Activated naive CD4-positive, alpha-beta T cell treated with anti-CD3 and anti-CD28 coated beads, Interleukin-2, amount 50 U/mL, for 24 hours (primary cell): ENCODE data around the gene REEP6.
"Not testable (repeated sequence)": the region's sequence is repeated elsewhere in the genome, so short reads cannot be mapped to it uniquely, and the experiment has no call there.

Experiments
- H3K27ac Mint-ChIP-seq: one replicate; pipeline ENCODE4 v1.8.0; 2021; ENCODE audit warnings: mild to moderate bottlenecking, mixed read lengths
- H3K27me3 Mint-ChIP-seq: one replicate; pipeline ENCODE4 v1.8.0; 2021; ENCODE audit warnings: mixed read lengths
- H3K36me3 Mint-ChIP-seq: one replicate; pipeline ENCODE4 v1.8.0; 2021; ENCODE audit warnings: mixed read lengths
- H3K4me1 Mint-ChIP-seq: one replicate; pipeline ENCODE4 v1.8.0; 2021; ENCODE audit warnings: mixed read lengths
- H3K4me3 Mint-ChIP-seq: one replicate; pipeline ENCODE4 v1.8.0; 2021; ENCODE audit warnings: mild to moderate bottlenecking, mixed read lengths
- H3K9me3 Mint-ChIP-seq: one replicate; pipeline ENCODE4 v1.8.0; 2021; ENCODE audit warnings: mixed read lengths

REEP6 gene

DNA sequence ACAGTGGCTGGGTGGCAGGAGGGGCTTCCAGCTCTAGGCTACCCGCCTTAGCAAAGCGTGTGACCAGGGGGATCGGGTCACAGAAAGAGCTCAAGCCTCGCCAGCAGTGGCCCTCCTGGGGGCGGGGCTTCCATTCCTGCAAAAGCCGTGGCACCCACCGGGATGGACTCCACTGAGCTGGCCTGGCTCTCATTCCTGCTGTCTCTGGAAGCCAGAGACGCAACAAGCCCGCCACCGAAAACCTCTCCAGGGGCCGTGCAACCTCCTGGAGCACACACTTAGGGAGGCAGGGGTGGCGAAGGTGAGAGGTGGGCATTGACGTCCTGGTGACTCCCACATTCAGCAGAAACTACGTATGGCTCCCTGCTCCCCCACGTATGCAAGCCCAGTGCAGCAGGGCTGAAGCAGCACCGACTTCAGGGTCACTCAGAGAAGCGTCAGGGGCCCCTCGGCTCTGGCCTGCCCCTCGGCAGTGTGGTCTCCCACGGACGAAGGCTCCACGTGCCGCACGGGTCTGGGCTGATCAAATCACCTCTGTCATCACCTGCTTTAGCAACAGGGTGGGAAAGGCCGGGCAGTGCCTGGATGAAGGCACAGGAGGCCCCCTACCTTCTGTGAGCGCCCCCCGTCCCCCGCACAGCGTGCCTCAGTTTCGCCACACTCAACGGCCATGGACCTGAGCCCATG, 15.1 kb upstream of the REEP6 start:
- no peaks in the 10 kb centered on the region for H3K9me3 Mint-ChIP-seq
- H3K27ac Mint-ChIP-seq, result no peak overlapping the region
- H3K4me3 Mint-ChIP-seq, result no peak overlapping the region
- no peaks in the 10 kb centered on the region for H3K27me3 Mint-ChIP-seq
- H3K4me1 Mint-ChIP-seq, result peaks cover 27% of the 10 kb centered on the region
- H3K36me3 Mint-ChIP-seq, result peaks cover 2% of the 10 kb centered on the region

DNA sequence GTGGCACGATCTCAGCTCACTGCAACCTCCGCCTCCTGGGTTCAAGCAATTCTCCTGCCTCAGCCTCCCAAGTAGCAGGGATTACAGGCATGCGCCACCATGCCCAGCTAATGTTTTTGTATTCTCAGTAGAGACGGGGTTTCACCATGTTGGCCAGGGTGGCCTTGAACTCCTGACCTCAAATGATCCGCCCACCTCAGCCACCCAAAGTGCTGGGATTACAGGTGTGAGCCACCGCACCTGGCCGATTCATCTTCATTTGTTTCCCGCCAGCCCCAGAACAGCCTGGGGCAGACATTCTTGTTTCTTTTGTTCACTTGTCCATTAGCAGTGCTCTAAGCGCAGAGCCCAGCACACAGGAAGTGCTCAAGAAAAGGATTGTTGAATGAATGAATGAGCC, 13.9 kb upstream of the REEP6 start:
- not testable (repeated sequence) for H3K27ac Mint-ChIP-seq
- H3K4me3 Mint-ChIP-seq, result peak overlapping the region; percentile 48

DNA sequence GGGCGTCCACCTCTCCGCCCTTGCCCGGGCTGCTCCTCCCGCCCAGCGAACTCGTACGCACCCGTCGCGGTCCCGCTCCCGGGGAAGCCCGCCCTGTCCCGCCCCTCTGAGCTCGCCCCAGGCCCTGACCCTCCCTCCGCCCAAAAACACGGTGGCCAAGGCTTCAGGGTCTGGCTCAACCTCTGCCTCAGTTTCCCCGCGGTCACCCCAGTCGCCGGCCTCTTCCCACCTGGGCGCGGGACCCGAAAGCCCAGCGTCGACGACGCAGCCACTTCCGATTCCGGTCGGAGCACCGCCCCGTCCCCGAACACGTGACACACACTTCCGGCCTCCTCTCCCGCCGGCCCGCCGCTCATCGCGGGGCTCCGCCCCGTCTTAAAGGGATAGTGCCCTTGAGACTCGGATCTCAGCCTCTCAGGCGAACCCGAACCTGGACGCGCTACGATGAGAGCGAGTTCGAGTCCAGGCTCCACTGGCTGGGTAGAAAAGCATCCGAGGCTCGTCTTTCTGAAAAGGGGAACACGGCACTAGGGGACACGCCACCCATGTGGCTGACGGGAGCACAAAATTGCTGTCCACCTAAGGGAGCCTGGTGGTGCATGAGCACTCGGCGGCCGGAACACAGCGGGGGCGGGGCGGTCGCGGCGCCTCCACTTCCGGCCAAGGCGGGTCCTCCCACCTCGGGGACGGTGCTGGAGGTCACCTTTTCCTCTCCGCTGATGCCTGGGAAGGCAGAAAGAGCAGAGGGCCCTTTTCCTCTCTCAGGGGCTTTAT, 11.9 kb upstream of the REEP6 start, which contains the start of gene C19orf25:
Gene C19orf25 (minus strand): TSS at position 282 of the 774 bp plus-strand sequence. CDS start 312 bp downstream, outside the sequence.
- Mint-ChIP-seq H3K36me3 (peaks cover 2% of the 10 kb centered on the region), H3K27me3 (no peaks in the 10 kb centered on the region), H3K4me3 (peak within 1 kb of the TSS; percentile 99), H3K4me1 (peaks cover 17% of the 10 kb centered on the region), H3K27ac (peak within 1 kb of the TSS; percentile 99), H3K9me3 (no peaks in the 10 kb centered on the region)

More for the DNA sequence above, 13.9 kb upstream of the REEP6 start:
- H3K27me3 Mint-ChIP-seq, H3K9me3 Mint-ChIP-seq, H3K36me3 Mint-ChIP-seq: not testable (repeated sequence)
- peaks cover 24% of the 10 kb centered on the region for H3K4me1 Mint-ChIP-seq

DNA sequence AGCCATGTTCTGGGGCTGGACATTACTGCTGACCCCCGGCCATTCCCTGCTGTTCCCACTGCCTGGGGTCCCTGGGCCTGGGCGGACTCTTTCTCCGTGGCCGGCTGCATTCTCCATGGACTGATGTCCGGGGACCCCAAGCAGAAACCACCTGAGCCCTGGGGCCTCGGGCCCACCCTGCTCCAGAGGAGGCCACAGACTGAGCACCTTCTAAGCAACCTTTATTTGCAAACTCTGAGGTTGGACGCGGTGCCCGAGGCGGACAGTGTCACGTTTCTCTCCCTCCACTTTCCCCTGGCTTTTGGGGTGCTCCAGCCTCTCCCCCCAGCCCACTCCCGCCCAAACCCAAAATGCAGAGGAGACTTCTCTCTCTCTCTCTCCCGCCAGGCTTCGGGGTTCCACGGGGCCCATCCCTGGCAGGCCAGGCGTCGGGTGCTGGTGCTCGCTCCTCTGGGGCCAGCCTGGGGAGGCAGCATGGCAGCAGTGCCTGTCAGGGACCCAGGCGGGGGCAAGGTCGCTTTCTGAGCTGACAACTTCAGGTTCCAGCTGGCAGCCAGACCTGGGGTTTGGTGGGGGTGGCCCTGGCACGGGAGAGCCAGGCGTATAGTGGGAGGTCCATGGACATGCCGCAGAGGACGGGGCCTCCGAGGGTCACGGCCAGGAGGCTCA, 9.6 kb upstream of the REEP6 start:
- Mint-ChIP-seq H3K4me3 (no peak overlapping the region), H3K9me3 (no peaks in the 10 kb centered on the region), H3K36me3 (peaks cover 2% of the 10 kb centered on the region), H3K27ac (peak overlapping the region; percentile 68), H3K27me3 (no peaks in the 10 kb centered on the region), H3K4me1 (peaks cover 17% of the 10 kb centered on the region)

DNA sequence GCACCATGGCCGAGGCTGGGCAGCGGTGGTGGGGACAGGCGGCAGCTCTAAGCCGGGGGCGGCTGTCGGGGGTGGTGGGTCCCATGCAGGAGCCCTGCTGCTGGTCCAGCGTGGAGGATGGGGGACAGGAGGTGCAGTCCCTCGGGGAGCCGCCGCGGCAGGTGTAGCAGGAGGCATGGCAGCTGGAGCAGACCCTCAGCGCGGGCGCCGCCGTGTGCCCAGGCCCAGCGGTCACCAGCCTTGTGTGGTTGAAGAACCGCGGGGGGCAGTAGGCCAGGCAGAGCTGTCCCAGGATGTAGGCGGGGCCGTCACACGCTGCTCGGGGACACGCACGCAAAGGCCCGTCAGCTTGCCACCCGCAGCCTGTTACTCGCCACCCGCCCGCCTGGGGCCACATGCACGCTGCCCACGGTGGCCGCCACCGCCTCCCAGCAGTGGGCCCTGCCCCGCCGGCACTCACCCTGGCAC, 9.1 kb upstream of the REEP6 start:
- H3K9me3 Mint-ChIP-seq, result no peaks in the 10 kb centered on the region
- peaks cover 2% of the 10 kb centered on the region for H3K36me3 Mint-ChIP-seq
- no peak overlapping the region for H3K27ac Mint-ChIP-seq
- no peaks in the 10 kb centered on the region for H3K27me3 Mint-ChIP-seq
- no peak overlapping the region for H3K4me3 Mint-ChIP-seq
- H3K4me1 Mint-ChIP-seq, result peaks cover 16% of the 10 kb centered on the region

DNA sequence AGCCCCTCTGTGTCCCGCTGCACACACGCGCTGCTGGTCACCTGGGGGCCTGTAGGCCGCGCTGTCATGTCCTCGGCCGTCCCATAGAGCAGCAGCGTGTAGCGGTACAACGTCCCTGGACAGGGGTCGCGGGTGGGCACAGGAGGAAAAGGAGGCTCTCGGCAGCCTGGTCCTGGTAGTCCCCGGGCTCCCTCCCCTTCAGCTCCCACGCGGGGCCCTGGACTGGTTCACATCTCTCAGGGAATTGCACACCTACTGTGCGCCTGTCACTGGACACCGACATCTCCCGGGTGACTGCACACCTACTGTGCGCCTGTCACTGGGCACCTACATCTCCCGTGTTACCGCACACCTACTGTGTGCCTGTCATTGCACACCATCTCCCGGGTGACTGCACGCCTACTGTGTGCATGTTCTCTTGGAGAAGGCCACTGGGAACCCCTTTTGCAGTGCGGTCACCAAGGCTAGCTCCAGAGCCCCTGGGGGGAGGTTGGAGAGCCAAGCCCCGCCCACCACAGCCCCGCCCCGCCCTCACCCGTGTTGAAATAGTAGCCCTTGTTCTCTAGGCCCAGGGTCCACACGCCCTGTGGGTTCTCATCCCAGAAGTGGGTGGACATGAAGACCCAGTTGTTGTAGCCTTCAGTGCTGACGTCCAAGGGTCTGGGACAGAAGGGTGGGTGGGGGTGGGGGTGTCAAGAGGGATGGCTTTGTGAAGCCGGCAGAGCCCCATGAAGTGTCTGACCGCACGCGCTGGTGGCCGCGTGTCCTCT, 8.4 kb upstream of the REEP6 start:
- H3K27me3 Mint-ChIP-seq, result no peaks in the 10 kb centered on the region
- peaks cover 10% of the 10 kb centered on the region for H3K4me1 Mint-ChIP-seq
- H3K9me3 Mint-ChIP-seq, result no peaks in the 10 kb centered on the region
- H3K4me3 Mint-ChIP-seq, result no peak overlapping the region
- H3K27ac Mint-ChIP-seq, result no peak overlapping the region
- H3K36me3 Mint-ChIP-seq, result peaks cover 2% of the 10 kb centered on the region

DNA sequence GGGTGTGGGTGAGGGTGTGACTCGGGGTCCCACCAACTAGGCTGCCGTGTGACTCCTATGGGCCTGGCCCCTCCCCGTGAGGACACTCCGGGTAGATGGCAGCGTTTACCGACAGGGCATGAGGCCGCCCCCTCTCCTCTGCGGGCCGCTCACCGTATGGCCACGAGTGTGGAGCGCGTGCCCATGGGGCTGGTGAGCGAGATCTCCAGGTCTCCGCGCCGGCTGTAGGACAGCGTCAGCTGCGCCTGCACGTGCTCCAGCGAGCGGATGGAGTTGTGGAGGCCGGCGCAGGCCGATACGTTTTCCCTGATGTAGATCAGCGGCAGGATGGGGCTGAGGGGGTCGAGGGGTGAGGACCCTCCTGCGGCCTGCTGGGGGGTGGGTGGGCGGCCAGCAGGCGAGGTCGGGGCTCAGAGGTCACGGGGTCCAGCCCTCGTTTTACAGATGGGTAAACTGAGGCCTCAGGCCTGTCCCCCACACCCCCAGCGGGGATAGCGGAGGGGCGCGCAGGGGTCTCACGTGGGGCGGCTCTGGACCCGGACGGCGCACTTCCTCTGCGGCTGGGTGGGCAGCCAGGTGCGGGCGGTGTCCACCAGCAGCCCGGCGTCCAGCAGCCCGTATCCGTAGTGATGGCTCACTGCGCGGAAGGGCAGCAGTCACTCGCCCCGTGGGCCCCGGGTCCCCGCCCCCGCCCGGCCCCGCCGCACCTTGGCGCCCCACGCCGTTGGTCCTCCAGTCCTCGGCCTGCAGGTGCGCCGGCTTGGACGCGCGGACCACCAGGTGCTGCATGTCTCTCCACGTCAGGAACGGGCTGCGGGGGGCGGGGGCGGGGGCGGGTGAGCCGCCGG, 7.6 kb upstream of the REEP6 start:
- H3K36me3 Mint-ChIP-seq, result peaks cover 2% of the 10 kb centered on the region
- H3K9me3 Mint-ChIP-seq, result no peaks in the 10 kb centered on the region
- no peak overlapping the region for H3K27ac Mint-ChIP-seq
- H3K4me1 Mint-ChIP-seq, result peaks cover 9% of the 10 kb centered on the region
- no peak overlapping the region for H3K4me3 Mint-ChIP-seq
- H3K27me3 Mint-ChIP-seq, result no peaks in the 10 kb centered on the region

DNA sequence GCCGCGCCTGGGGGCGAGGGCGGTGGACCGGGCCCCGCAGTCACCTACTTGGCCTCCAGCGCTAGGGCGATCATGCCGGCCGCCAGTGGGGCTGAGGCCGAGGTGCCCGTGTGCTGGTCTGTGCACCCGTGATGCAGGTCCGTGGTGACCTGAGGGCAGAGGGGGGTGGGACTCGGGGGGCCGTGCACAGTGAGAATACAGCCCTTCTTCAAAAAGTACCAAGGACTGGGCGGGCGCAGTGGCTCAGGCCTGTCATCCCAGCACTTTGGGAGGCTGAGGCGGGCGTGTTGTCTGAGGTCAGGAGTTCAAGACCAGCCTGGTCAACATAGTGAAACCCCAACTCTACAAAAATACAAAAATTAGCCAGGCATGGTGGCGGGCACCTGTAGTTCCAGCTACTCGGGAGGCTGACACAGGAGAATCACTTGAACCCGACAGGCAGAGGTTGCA, 7.0 kb upstream of the REEP6 start:
- peaks cover 7% of the 10 kb centered on the region for H3K4me1 Mint-ChIP-seq
- no peaks in the 10 kb centered on the region for H3K9me3 Mint-ChIP-seq
- H3K36me3 Mint-ChIP-seq, result peaks cover under 1% of the 10 kb centered on the region
- no peak overlapping the region for H3K27ac Mint-ChIP-seq
- no peaks in the 10 kb centered on the region for H3K27me3 Mint-ChIP-seq
- H3K4me3 Mint-ChIP-seq, result no peak overlapping the region

DNA sequence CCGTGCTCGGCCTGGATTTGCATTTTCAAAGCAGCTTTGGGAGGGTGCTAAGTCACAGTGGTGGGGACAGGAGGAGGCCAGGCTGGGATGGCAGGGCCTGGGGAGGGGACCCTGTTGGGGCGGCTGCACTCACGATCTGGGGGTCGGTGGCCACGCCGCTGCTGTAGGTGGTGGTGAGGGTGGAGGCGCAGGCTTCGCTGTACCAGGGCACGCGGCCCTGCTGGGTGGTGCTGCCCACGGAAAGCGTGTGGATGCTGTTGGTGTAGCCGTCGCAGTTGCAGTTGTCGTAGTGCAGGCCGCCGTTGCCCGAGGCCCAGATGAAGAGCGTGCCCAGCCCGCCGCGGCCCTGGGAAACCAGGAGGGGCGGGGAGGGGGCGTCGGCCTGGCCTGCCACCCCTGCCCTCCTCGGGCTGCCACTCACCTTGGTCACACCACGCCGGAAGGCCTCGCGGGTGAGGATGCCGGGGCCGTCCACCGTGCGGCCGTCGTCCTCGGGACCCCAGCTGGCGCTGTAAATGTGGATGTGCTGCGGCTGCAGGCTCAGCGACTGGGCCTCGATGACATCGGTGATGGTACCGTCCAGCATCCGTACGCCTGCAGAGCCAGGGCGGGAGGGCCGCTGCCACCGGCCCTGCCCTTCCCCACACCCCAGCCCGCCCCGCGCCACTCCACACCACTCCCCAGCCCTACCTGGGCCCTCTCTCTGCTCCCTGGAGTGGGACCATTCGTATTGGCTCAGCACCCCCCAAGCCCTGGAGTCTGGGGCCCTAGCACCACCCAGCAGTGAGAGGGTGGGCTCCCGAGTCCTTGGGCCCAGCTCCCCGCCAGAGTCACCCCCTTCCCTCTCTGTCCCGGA, 4.0 kb upstream of the REEP6 start:
- no peak overlapping the region for H3K4me3 Mint-ChIP-seq
- no peaks in the 10 kb centered on the region for H3K9me3 Mint-ChIP-seq
- no peak overlapping the region for H3K27ac Mint-ChIP-seq
- no peaks in the 10 kb centered on the region for H3K36me3 Mint-ChIP-seq
- H3K27me3 Mint-ChIP-seq, result no peaks in the 10 kb centered on the region
- peaks cover 14% of the 10 kb centered on the region for H3K4me1 Mint-ChIP-seq

DNA sequence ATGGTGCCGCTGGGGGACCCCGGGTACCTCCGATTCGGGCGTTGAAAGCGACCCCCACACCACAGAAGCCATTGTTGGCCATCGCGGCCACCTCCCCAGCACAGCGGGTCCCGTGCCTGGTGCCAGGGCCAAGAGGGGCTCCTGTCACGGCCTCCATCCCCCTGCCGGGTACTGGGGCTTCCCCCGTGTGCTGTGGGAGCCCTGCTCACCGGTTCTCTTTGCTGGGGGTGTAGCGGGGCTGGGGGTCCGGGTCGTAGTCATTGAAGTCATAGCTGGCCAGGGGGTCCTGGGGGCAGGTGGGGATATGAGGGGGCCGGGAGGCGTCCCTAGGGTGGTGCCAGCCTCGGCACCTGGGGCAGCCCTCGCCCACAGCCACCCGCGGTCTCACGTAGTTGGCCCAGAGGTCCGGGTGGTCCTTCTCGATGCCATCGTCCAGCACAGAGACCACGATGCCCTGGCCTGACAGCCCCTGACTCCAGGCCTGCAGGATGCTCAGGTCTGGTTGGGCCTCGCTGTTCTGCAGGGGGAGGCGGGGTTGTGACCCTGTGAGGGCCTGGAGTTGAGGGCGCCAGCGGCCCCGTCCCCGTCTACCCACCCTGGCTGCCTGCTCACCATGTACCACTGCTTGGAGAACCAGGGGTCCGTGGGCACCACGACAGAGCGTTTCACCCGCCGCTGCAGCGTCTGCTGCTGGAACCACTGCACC, 3.3 kb upstream of the REEP6 start:
- Mint-ChIP-seq H3K4me1 (peaks cover 16% of the 10 kb centered on the region), H3K4me3 (no peak overlapping the region), H3K36me3 (no peaks in the 10 kb centered on the region), H3K27ac (no peak overlapping the region), H3K9me3 (no peaks in the 10 kb centered on the region), H3K27me3 (no peaks in the 10 kb centered on the region)

DNA sequence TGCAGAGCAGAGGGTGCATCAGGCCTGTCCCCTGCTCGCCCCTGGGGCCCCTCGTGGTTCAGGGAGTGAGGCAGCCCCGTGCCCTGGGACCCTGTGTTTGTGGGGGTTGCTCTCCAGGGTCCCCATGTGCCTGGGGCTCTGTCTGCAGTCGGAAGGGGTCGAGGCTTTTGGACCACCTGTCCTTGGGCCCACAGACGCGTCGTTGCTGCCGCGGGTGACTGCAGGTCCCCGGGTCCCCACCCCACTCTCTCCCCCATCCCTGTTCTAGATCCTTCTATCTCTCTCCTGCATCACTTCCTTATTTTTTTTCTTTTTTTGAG, 2.7 kb upstream of the REEP6 start:
- Mint-ChIP-seq H3K4me3 (no peak overlapping the region), H3K36me3 (no peaks in the 10 kb centered on the region), H3K27ac (no peak overlapping the region), H3K4me1 (peaks cover 16% of the 10 kb centered on the region), H3K27me3 (no peaks in the 10 kb centered on the region), H3K9me3 (no peaks in the 10 kb centered on the region)

DNA sequence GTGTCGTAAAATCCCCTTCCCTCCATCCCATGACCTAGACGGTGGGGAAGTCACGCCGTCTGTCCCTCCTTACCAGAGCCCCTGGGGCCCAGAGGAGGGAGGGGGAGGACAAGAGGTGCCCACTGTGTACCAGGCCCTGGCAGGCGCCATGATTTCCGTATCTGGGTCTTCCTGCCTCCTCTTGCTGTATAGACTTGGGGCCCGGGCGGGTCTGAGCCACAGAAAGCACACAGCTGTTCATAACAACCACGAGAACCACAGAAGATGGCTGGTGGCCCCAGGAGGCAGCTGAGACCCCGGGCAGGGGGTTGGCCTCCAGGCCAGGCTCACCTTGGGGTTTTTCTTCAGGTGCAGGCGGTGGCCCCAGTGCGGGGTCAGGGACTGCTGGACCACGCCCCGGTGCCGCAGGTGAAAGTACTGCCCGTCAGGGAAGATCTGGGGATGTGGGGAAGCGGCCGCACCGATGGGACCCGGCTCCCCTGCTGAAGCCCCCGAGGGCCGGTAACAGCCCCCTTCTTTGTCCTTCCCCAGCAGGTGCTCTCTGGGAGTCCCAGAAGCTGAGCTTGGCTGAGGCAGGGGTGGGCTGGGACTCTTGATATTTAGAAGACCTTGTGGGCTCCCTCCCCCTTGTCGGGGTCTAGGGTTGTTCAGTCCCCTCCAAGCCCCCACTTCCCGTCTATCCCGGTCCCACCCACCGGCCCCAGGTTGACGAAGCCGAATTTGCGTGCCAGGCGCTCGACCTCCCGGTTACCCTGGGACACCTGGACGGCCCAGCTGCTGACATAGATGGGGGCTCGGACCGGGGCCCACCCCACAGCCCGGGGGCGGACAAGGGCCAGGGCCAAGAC, 1.3 kb upstream of the REEP6 start:
- Mint-ChIP-seq H3K27me3 (no peaks in the 10 kb centered on the region), H3K9me3 (no peaks in the 10 kb centered on the region), H3K36me3 (no peaks in the 10 kb centered on the region), H3K4me1 (peaks cover 16% of the 10 kb centered on the region), H3K4me3 (peak overlapping the region; percentile 47), H3K27ac (no peak overlapping the region)
